ENCODE measurements around the gene NBEAL1. TPM values are rescaled to one million over a fixed set of nuclear protein-coding genes. Genes with fewer than 3 reads are reported as not detected.
"Not testable (repeated sequence)": the region's sequence is repeated elsewhere in the genome, so short reads cannot be mapped to it uniquely, and the experiment has no call there.

Gene NBEAL1
- total RNA-seq: 10 to 100 TPM; 21.8 to 34.3 (median 30.2) TPM
- 1 to 10 TPM; 3.5 to 9.2 (median 7.3) TPM for polyA plus RNA-seq
- long read RNA-seq, donor 1, partial matches to known transcripts: 0 of 1 reads
- long read RNA-seq, donor 1, other reads (novel, unspliced or antisense): 0 of 1 reads
- long read RNA-seq, donor 2: 0 reads

DNA sequence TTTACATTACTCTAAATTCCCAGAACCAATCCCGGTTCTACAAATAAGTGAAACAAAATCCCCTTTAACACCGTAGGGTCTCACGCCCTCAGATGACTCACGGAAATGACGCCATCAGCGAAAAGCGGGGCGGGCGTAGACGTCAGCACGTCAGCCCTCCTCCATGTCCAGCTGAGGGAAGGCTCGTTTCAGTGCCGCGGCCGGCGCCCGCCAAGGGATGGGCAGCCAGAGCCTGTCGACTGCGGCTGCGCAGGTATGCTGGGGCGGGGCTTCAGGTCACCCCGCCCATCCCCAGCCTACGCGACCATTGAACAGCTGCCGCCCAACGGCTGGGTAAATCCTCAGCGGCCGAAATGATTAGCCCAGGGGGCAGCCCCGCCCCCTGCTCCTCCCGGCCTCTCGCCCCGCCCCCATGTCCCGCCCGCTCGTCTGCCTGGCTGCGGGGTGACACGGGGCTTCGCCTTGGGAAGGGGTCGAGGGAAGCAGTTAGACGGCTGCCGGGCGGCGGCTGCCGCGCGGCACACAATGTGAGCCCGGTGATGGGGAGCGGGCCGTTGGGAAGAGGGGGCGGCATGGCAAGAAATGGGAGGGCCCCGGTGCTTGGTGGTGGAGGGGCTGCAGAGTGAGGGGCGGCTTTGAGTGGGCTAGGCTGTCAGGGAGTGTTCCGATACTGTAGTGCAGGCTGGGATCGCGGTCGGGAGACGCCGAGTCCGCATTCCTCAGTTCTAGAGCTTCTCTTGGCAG, at the start of gene NBEAL1:
Gene NBEAL1, plus strand, starts transcription at position 420 of the 744 bp plus-strand sequence. CDS start 1,510 bp downstream, outside the sequence.
- DNase-seq: peak; percentile 100

GRCh38 chr2:202965810-202966460, 48.7 kb upstream of the NBEAL1 start:
- peaks cover 0 to 32% (median 6%) of the 10 kb centered on the region in 6 donors for H3K36me3 ChIP-seq
- H3K27ac ChIP-seq: no peak overlapping the region
- no peak for DNase-seq
- H3K27me3 ChIP-seq (replicated peaks in 1 of 7): no peaks in the 10 kb centered on the region
- no peak overlapping the region for H3K4me3 ChIP-seq
- TF ChIP-seq POLR2A (IDR thresholded peaks at IDR 0.05) (no peak), CTCF (IDR thresholded peaks at IDR 0.05 in 8 of 11, conservative IDR thresholded peaks at IDR 0.05 in 3 of 11) (no peak), POLR2AphosphoS5 (IDR thresholded peaks at IDR 0.05) (no peak)
- H3K4me1 ChIP-seq: no peaks in the 10 kb centered on the region
- WGBS, 5 donors: 41 to 51% (median 48%) methylated on average over 5 of the region's 5 CpGs
- intact Hi-C loops (cut with DNase I; ENCODE audit: low total_unique reads): no loop called here
- H3K9me3 ChIP-seq: no peaks in the 10 kb centered on the region

More for the DNA sequence above, at the start of gene NBEAL1:
- no peaks in the 10 kb centered on the region for H3K36me3 ChIP-seq
- H3K4me1 ChIP-seq: peaks cover 11 to 55% (median 47%) of the 10 kb centered on the region in 6 donors
- intact Hi-C loops (cut with DNase I; ENCODE audit: low total_unique reads): no loop called here
- peak; percentile 91 to 97 (median 93) for TF ChIP-seq POLR2AphosphoS5 (IDR thresholded peaks at IDR 0.05)
- peak; percentile 21 to 53 (median 38) for TF ChIP-seq POLR2A (IDR thresholded peaks at IDR 0.05)
- peak in 2 of 11 experiments; percentile 4 to 13 for TF ChIP-seq CTCF (IDR thresholded peaks at IDR 0.05 in 8 of 11, conservative IDR thresholded peaks at IDR 0.05 in 3 of 11)
- H3K4me3 ChIP-seq: peak within 1 kb of the TSS; percentile 41 to 84 (median 72)
- H3K27me3 ChIP-seq (replicated peaks in 1 of 7): no peaks in the 10 kb centered on the region
- no peaks in the 10 kb centered on the region for H3K9me3 ChIP-seq
- 0 to 1% (median 1%) methylated on average over 43 to 59 of the region's 59 CpGs for WGBS, 5 donors
- H3K27ac ChIP-seq: peak within 1 kb of the TSS; percentile 78 to 93 (median 91)

GRCh38 chr2:202969404-202969803, 45.3 kb upstream of the NBEAL1 start:
- H3K4me1 ChIP-seq; H3K27ac ChIP-seq; H3K4me3 ChIP-seq; H3K27me3 ChIP-seq (replicated peaks in 1 of 7); H3K9me3 ChIP-seq; intact Hi-C loops (cut with DNase I; ENCODE audit: low total_unique reads); DNase-seq: not testable (repeated sequence)
- 48 to 53% (median 50%) methylated on average over 2 of the region's 2 CpGs for WGBS, 5 donors
- H3K36me3 ChIP-seq: peaks cover 0 to 34% (median 12%) of the 10 kb centered on the region in 6 donors

DNA sequence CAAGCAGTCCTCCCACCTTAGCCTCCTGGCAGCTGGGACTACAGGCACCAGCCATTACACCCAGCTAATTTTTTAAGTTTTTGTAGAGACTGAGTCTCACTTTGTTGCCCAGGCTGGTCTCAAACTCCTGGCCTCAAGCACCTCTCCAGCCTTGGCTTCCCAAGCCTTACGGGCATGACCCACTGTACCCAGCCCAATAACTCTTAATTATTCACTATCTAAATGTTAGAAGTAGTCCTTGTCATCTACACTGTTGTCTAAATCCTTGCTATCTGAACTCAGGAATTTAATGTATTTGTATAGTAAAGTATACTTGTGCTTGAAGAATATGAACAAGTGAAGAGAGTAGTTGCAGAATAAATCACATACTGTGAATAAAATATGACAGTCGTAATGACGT, 37.9 kb upstream of the NBEAL1 start:
- Histone ChIP-seq H3K4me1 (no peaks in the 10 kb centered on the region), H3K9me3 (no peaks in the 10 kb centered on the region), H3K27me3 (replicated peaks in 1 of 7) (no peaks in the 10 kb centered on the region), H3K4me3 (no peak overlapping the region), H3K36me3 (peaks cover 0 to 97% (median 20%) of the 10 kb centered on the region in 6 donors), H3K27ac (no peak overlapping the region)
- TF ChIP-seq POLR2A (IDR thresholded peaks at IDR 0.05): no peak
- 94 to 99% (median 95%) methylated on average over 3 of the region's 3 CpGs for WGBS, 5 donors
- no peak for DNase-seq
- intact Hi-C loops (cut with DNase I; ENCODE audit: low total_unique reads): no loop called here

All from spleen (tissue), 13 donors.